Activated CD4-positive, alpha-beta T cell treated with anti-CD3 and anti-CD28 coated beads, Interleukin-2, amount 50 U/mL, for 48 hours (primary cell): Measurements from ENCODE around the gene NCAPD3.

ENCODE experiments used
- DNase-seq, 2 experiments: peaks; one replicate each; pipeline ENCODE4 v3.0.0-alpha.2; 2020

Gene NCAPD3

DNA sequence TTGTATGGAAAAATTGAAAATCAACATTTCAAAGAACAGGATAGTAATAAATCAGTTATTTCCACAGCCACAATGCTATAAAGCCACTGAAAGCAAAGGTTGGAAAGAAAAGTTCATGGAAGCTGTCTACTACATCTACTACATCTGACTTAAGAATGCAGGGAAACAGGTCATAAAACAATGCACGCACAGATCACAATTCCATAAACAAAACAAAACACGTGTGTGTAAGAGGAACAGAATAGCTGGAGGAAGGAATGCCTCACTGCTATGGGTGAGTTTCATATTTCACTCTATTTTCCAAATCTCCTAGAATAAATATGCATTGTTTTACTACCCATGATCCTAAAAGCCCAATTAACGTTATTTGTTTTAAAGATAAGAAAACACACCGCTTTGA, 66.3 kb downstream of the NCAPD3 start:
- DNase-seq = no peak

DNA sequence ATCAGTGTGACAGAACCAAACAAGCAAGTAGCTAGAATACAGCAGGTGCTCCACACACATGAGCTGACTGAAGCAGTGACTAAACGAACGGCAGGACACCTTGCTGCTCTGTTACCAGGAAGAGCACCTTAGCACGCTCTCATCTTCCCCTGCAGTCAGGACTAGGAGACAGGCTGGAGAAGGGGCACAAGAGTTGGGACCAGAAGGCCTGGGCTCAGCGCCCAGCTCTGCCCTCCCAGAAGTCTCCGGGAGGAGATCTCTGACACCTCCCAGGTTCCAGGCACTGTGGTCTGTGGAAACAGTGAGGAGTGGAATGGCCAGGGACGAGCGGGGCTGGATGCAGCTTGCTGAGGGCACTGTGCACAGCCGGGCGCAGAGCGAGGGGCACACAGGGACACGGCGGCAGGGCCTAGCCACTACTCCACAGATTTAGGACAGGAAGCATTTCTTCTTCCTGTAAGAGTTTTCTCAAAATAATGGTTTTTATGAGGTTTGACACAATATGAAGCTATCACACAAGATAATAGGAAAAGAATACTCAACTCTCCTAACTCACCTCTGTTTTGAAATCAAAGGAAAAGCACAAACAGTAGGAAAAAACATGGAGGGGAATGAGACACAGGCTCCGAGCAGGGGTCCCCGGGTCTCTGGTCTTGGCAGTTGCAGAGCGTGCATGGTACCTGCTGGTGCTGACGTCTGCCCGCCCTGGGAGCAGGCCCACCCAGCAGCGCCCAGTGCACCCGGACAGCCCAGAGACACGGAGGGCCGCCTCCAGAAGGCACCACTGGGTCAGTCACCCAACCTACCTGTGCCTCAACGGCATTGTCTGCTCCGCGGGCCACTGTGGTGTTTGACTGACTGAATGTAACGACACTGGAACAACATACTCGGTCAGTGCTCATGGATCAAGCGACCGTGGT, 67.6 kb downstream of the NCAPD3 start:
- DNase-seq = no peak

- no peak for DNase-seq
Observed at GRCh38 chr11:134155456-134155855, 68.3 kb downstream of the NCAPD3 start.

DNA sequence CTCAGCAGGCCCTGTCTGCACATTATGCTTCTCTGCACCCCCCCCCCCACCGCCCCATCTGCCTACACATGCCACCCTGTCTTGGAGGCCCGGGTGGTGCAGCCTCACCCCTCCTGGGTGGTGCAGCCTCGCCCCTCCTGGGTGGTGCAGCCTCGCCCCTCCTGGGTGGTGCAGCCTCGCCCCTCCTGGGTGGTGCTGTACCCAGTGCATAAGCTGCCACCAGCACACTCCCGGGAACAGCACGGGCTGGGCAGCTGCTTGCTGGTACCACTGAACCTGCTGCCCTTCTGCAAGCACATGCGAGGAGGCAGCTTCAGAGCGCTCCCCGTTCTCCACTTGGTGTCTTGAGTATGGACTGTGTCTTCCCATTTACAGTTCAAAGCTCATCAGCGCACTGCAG, 69.3 kb downstream of the NCAPD3 start:
- no peak for DNase-seq

DNA sequence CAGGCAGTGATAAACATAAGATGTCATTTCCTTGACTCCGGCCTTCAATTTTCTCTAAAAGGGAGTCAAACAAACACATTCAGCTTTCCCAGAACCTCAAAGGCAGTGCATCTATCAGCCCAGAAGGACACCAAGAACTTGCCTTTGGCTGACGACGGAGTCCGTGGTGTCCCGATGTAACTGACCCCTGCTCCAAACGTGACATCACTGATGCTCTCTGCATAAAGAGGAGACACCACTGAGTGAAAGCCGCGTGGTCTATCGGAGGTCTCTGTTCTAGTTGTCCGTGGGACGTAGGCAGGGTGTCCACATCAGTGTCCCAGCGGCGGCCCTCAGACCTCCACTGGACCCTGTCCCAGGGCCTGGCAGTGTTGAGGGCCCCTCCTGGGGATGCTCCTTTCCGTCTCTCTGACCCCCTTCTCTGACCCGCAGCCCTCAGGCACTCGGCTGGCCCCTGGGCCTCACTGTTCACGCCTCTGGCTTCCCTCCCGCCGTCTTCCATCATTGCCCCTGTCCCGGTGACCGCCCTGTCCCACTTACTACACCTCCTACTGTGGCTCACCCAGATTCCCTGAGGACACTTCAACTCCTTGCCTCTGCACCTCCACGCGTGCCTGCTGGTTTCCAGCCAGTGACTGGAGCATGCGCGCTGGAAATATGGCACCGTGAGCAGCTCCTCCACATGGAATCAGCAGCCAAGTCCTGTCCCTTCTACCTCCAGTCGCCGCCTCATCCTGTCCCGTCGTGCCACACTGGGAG, 70.4 kb downstream of the NCAPD3 start:
- DNase-seq = no peak

DNA sequence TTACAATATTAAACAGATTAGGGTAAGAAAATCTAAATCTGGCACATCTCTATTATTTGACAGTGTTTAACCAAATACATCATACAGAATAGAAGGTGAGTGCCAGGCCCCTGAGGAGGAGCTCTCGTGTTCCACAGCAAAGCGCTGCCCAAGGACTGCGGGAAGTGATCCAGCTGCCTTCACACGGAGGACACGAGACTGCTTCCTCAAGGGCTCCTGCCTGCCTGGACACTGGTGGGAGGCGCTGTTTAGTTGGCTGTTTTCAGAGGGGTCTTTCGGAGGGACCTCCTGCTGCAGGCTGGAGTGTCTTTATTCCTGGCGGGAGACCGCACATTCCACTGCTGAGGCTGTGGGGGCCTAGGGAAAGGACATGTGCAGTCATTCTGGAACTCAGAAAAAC, 71.1 kb downstream of the NCAPD3 start:
- no peak for DNase-seq

DNA sequence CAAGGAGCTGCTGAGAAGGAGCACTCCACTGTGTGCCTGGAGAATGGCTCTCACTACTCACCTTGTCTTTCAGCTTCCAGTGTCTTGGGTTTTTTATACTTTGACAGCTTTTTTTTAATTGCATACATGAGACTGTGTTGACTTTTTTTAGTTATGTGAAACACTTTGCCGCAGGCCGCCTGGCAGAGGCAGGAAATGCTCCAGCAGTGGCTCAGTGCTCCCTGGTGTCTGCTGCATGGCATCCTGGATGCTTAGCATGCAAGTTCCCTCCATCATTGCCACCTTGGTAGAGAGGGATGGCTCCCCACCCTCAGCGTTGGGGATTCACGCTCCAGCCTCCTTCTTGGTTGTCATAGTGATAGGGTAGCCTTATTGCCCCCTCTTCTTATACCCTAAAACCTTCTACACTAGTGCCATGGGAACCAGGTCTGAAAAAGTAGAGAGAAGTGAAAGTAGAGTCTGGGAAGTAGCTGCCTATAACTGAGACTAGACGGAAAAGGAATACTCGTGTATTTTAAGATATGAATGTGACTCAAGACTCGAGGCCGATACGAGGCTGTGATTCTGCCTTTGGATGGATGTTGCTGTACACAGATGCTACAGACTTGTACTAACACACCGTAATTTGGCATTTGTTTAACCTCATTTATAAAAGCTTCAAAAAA, 72.6 kb downstream of the NCAPD3 start:
- no peak for DNase-seq

GRCh38 chr11:134150195-134150903, 73.4 kb downstream of the NCAPD3 start:
- peak; percentile 13 to 26 for DNase-seq

DNA sequence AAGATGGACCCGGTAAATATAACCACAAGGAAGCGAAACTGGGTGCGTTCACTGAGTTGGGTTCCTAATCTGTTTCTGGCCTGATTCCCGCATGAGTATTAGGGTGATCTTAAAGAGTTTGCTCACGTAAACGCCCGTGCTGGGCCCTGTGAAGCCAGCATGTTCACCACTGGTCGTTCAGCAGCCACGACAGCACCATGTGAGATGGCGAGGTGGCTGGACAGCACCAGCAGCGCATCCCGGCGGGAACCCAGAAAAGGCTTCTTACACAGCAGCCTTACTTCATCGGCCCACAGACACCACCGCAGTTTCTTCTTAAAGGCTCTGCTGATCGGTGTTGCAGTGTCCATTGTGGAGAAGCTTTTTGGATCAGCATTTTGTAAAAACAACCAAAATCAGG, 74.4 kb downstream of the NCAPD3 start:
- DNase-seq = no peak

DNA sequence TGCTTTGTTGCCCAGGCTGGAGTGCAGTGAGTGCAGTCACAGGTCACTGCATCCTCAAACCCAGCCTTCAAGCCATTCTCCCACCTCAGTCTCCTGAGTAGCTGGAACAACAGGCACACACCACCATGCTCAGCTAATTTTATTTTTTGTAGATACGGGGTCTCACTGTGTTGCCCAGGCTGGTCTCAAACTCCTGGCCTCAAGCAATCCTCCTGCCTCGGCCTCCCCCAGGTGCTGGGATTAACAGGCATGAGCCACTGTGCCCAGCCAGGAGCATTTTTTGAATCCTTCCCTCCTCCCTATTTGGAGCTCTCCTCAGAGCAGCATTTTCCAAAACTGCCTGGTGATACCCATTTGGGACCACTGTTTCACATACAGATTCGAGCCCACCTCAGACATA, 77.2 kb downstream of the NCAPD3 start:
- DNase-seq = no peak

GRCh38 chr11:134145715-134146114, 78.1 kb downstream of the NCAPD3 start:
- no peak for DNase-seq

GRCh38 chr11:134144744-134145143, 79.0 kb downstream of the NCAPD3 start:
- DNase-seq = no peak

DNA sequence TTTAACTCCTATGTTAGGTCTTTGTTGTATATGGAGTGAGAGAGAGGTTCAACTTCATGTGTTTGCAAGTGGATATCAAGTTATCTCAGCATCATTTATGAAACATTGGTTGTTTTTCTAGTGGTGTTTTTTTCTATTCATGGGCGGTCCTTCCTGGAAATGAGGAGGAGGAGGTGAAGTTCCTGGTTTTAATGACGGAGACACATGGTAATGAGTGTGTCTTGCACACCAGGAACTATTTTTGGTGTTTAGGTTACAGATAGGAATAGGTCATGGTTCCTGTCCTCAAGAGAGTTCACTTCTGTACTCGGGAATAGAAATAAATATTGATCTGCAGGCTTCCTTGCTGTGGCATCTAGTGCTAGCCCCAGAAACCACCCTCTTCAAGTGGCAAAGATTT, 80.0 kb downstream of the NCAPD3 start:
- no peak for DNase-seq

DNA sequence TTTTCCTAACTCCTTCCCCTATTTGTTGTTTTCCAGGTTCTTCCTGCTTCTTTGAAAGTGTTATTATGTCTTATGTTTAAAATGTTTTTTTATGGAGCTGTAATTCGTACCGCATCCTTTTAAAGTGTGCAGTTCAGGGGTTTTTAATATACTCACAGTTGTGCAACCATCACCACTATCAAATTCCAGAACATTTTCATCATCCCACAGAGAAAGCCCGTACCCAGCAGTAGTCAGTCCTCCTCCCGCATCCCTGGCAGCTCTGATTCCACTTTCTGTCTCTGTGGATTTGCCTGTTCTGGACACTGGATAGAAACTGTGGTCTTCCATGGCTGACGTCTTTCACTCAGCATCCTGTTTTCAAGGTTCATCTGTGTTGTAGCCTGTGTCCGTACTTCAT, 81.2 kb downstream of the NCAPD3 start:
- DNase-seq = no peak

GRCh38 chr11:134140961-134141490, 82.7 kb downstream of the NCAPD3 start:
- DNase-seq = no peak

GRCh38 chr11:134139873-134140331, 83.9 kb downstream of the NCAPD3 start:
- peak; percentile 43 to 65 for DNase-seq

- DNase-seq = no peak
Observed at GRCh38 chr11:134139303-134139872, 84.4 kb downstream of the NCAPD3 start.

GRCh38 chr11:134138376-134138775, 85.4 kb downstream of the NCAPD3 start:
- DNase-seq = no peak

GRCh38 chr11:134134167-134134566, 89.6 kb downstream of the NCAPD3 start:
- no peak for DNase-seq

GRCh38 chr11:134132808-134133207, 91.0 kb downstream of the NCAPD3 start:
- no peak for DNase-seq

- DNase-seq = no peak
Observed at GRCh38 chr11:134131628-134132244, 92.0 kb downstream of the NCAPD3 start.
